GM13977 (cell line): ENCODE results near the gene GYPC.

Experiments
- DNase-seq: peaks from one replicate; pipeline ENCODE4 v3.0.0; 2012; ENCODE audit warnings: low spot score
- in situ Hi-C: fragments of 300-500 bp; cut with MboI; formaldehyde crosslinking; loops from one replicate; pipeline ENCODE4 v1.12.0; 2022; ENCODE audit warnings: low sequenced_read_pairs, low pct_unique_long_range_greater_than_20kb, mixed read lengths, inconsistent platforms; ENCODE audit not compliant: unreplicated experiment
- TF ChIP-seq, protein P1 (sequence below): IDR thresholded peaks from 2 replicates; pipeline ENCODE4 v1.5.1; 2012; ENCODE audit warnings: mild to moderate bottlenecking, control low read depth; ENCODE audit not compliant: insufficient read depth; ENCODE audit errors: extremely low read depth, missing control alignments

GYPC gene

GRCh38 chr2:126696644-126697520 lies 40.9 kb downstream of the GYPC start:
- in situ Hi-C loops: no loop called here
- DNase-seq: no peak
- TF ChIP-seq, protein P1, sequence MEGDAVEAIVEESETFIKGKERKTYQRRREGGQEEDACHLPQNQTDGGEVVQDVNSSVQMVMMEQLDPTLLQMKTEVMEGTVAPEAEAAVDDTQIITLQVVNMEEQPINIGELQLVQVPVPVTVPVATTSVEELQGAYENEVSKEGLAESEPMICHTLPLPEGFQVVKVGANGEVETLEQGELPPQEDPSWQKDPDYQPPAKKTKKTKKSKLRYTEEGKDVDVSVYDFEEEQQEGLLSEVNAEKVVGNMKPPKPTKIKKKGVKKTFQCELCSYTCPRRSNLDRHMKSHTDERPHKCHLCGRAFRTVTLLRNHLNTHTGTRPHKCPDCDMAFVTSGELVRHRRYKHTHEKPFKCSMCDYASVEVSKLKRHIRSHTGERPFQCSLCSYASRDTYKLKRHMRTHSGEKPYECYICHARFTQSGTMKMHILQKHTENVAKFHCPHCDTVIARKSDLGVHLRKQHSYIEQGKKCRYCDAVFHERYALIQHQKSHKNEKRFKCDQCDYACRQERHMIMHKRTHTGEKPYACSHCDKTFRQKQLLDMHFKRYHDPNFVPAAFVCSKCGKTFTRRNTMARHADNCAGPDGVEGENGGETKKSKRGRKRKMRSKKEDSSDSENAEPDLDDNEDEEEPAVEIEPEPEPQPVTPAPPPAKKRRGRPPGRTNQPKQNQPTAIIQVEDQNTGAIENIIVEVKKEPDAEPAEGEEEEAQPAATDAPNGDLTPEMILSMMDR: no peak

DNA sequence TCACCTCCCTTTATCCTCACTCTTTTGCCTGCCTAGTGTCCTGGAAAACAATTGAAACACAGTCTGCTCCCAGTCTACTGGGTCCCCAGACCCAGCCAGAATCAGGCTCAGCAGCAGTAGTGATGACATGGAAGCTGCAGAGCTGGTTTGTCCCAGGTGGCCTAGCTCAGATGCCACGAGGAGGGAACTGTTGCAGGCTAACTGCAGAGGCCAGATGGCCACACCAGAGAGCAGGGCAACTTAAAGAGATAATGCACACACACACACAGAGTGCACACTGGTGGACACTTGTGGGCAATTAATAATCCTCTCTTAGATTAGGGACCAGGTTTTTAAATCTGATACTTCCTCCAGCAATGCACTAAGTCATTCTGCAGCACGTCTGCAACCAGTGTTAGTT lies 42.4 kb downstream of the GYPC start:
- in situ Hi-C loops: no loop called here

GRCh38 chr2:126699018-126699417 lies 43.1 kb downstream of the GYPC start:
- in situ Hi-C loops: no loop called here
- TF ChIP-seq, protein P1: no peak
- DNase-seq: no peak

More for the DNA sequence above, 42.4 kb downstream of the GYPC start:
- TF ChIP-seq, protein P1: no peak
- no peak for DNase-seq

DNA sequence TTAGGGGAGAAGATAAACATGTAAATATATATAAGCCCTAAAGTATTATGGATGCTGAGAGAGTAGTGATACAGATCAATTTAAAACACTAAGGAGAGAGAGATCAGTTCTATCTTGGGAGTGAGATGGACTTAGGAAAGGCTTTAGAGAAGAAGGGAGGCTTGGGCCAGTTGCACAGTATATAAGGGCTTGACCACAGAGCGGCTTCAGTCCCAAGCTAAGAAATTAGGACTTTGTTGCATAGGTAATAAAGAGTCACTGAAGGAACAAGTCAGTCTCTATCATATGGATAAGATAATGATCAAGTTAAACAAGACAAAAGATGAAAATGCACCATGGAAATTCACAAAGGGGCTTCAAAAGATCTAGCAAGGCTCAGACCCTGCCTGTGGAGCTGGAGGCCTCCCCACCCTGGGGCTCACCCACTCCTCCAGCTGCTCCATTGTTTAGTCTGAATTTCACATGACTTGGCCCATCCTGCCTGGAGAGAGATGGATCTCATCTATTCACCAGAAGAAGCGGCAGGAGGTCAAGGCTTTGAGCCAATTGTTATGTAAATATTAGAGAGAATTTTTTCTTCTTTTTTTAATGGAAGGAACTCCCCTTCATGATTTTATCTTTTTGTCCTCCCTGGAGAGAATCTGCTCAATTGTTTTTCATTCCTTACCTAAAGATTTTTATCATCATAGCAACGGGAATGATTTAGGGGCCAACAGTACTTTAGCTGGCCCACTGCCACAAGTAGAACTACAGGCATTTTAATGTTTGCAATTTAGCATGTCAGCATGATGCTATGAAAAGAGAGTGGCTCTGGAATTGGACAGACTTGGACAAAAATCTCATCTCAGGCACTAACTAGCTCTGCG lies 44.0 kb downstream of the GYPC start:
- TF ChIP-seq, protein P1: no peak
- in situ Hi-C loops: no loop called here
- no peak for DNase-seq

GRCh38 chr2:126700677-126701076 lies 44.7 kb downstream of the GYPC start:
- in situ Hi-C loops: no loop called here

DNA sequence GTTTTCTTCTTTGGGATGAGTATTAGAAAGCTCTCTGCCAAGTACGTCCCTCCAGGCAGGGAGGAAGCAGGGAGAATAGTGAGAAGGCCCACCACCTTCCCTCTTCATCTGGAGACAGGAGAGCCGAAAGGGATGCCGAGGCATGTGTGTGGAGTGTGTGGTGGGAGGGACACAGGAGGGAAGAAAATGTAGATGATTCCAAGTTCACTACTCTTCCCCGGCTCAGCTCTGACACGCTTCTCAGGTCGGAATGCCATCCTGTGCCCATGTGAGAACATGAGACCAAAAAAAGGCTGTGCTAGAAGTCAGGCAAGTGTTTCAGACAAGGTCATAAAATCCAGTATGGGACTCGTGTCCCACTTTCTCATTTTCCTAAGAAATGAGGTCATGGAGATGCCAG lies 47.4 kb downstream of the GYPC start:
- in situ Hi-C loops: no loop called here
- no peak for DNase-seq
- TF ChIP-seq, protein P1: no peak

More at GRCh38 chr2:126700677-126701076, 44.7 kb downstream of the GYPC start:
- TF ChIP-seq, protein P1: no peak
- no peak for DNase-seq
